H9 (cell line): Measurements from ENCODE around the gene FALEC. TPM values are rescaled to one million over a fixed set of nuclear protein-coding genes. Genes with fewer than 3 reads are reported as not detected.

Source experiments
- DNase-seq: peaks from one replicate; pipeline ENCODE4 v3.0.0-alpha.2; 2017
- H2AFZ ChIP-seq: one replicate; pipeline ENCODE4 v1.6.1; 2013; ENCODE audit warnings: mild to moderate bottlenecking, low read length, control low read depth, moderate library complexity
- H2AK5ac ChIP-seq: 2 replicates; pipeline ENCODE4 v1.6.1; 2013; ENCODE audit warnings: low read length, control low read depth, mixed read lengths; ENCODE audit not compliant: insufficient read length
- H2BK120ac ChIP-seq: one replicate; pipeline ENCODE4 v1.6.1; 2013; ENCODE audit warnings: low read depth, mild to moderate bottlenecking, low read length, control low read depth, inconsistent platforms; ENCODE audit not compliant: poor library complexity, severe bottlenecking
- H2BK12ac ChIP-seq: 2 replicates; pipeline ENCODE4 v1.6.1; 2013; ENCODE audit warnings: low read length, control low read depth, mixed read lengths, low read depth; ENCODE audit not compliant: insufficient read length
- H2BK15ac ChIP-seq: 2 replicates; pipeline ENCODE4 v1.6.1; 2013; ENCODE audit warnings: low read depth, low read length, control low read depth
- H2BK20ac ChIP-seq: one replicate; pipeline ENCODE4 v1.6.1; 2013; ENCODE audit warnings: low read depth, mild to moderate bottlenecking, low read length, control low read depth, inconsistent platforms; ENCODE audit not compliant: poor library complexity, severe bottlenecking
- H2BK5ac ChIP-seq: 2 replicates; pipeline ENCODE4 v1.6.1; 2013; ENCODE audit warnings: low read length, control low read depth, mixed read lengths; ENCODE audit not compliant: insufficient read length
- H3K14ac ChIP-seq: 2 replicates; pipeline ENCODE4 v1.6.1; 2013; ENCODE audit warnings: low read length, control low read depth; ENCODE audit not compliant: insufficient read depth
- H3K18ac ChIP-seq: 2 replicates; pipeline ENCODE4 v1.6.1; 2013; ENCODE audit warnings: low read depth, mild to moderate bottlenecking, mixed read lengths, low read length, control low read depth; ENCODE audit not compliant: insufficient read length
- H3K23ac ChIP-seq: 2 replicates; pipeline ENCODE4 v1.6.1; 2013; ENCODE audit warnings: low read length, control low read depth, mixed read lengths, low read depth; ENCODE audit not compliant: insufficient read length
- H3K23me2 ChIP-seq: 2 replicates; pipeline ENCODE4 v1.6.1; 2013; ENCODE audit warnings: low read depth, mild to moderate bottlenecking, mixed read lengths, low read length, control low read depth; ENCODE audit not compliant: insufficient read length, poor library complexity, severe bottlenecking
- H3K27ac ChIP-seq: 2 replicates; pipeline ENCODE4 v1.5.1; 2013; ENCODE audit warnings: low read length, control low read depth, mixed read lengths, low read depth; ENCODE audit not compliant: insufficient read length
- H3K27me3 ChIP-seq: 2 replicates; pipeline ENCODE4 v1.6.1; 2013; ENCODE audit warnings: low read length, control low read depth, inconsistent platforms; ENCODE audit not compliant: insufficient read depth
- H3K4ac ChIP-seq: 2 replicates; pipeline ENCODE4 v1.6.1; 2013; ENCODE audit warnings: low read depth, mild to moderate bottlenecking, control low read depth, inconsistent platforms, low read length, moderate library complexity
- H3K4me1 ChIP-seq: 2 replicates; pipeline ENCODE4 v1.6.1; 2013; ENCODE audit warnings: low read length, control low read depth, inconsistent platforms; ENCODE audit not compliant: insufficient read depth
- H3K4me2 ChIP-seq: 2 replicates; pipeline ENCODE4 v1.6.1; 2013; ENCODE audit warnings: low read length, control low read depth, mixed read lengths; ENCODE audit not compliant: insufficient read length, insufficient read depth
- H3K56ac ChIP-seq: 2 replicates; pipeline ENCODE4 v1.6.1; 2013; ENCODE audit warnings: low read depth, mild to moderate bottlenecking, mixed read lengths, low read length, control low read depth; ENCODE audit not compliant: insufficient read length
- H3K79me1 ChIP-seq: 2 replicates; pipeline ENCODE4 v1.6.1; 2013; ENCODE audit warnings: low read depth, mild to moderate bottlenecking, moderate library complexity, low read length, control low read depth, inconsistent platforms; ENCODE audit not compliant: insufficient read depth, poor library complexity, severe bottlenecking
- H3K79me2 ChIP-seq: 2 replicates; pipeline ENCODE4 v1.6.1; 2013; ENCODE audit warnings: low read length, control low read depth, inconsistent platforms; ENCODE audit not compliant: insufficient read depth
- H3K9ac ChIP-seq: 2 replicates; pipeline ENCODE4 v1.6.1; 2013; ENCODE audit warnings: low read length, control low read depth, mixed read lengths; ENCODE audit not compliant: insufficient read length; ENCODE audit errors: extremely low read depth
- H3K9me3 ChIP-seq: one replicate; pipeline ENCODE4 v1.6.1; 2013; ENCODE audit warnings: low read depth, low read length, inconsistent platforms; ENCODE audit not compliant: control insufficient read depth
- H3T11ph ChIP-seq: one replicate; pipeline ENCODE4 v1.6.1; 2013; ENCODE audit warnings: mild to moderate bottlenecking, low read length, control low read depth, inconsistent platforms
- H4K20me1 ChIP-seq: one replicate; pipeline ENCODE4 v1.6.1; 2013; ENCODE audit not compliant: control insufficient read depth, insufficient read length, insufficient read depth
- H4K5ac ChIP-seq: 2 replicates; pipeline ENCODE4 v1.6.1; 2013; ENCODE audit warnings: low read depth, mild to moderate bottlenecking, mixed read lengths, low read length, control low read depth; ENCODE audit not compliant: insufficient read length
- H4K8ac ChIP-seq: replicated peaks from 2 replicates; pipeline ENCODE4 v1.6.1; 2013; ENCODE audit warnings: low read length, control low read depth, mixed read lengths, low read depth; ENCODE audit not compliant: insufficient read length
- H4K91ac ChIP-seq: 2 replicates; pipeline ENCODE4 v1.6.1; 2013; ENCODE audit warnings: low read depth, mild to moderate bottlenecking, moderate library complexity, mixed read lengths, low read length, control low read depth; ENCODE audit not compliant: insufficient read length
- H3K27ac Mint-ChIP-seq, 3 experiments: 2 replicates in 2 of 3; 3 replicates in 1 of 3; pipeline ENCODE4 v1.8.0; 2020 to 2021; ENCODE audit warnings: mixed read lengths in 3 of 3, mild to moderate bottlenecking in 1 of 3, moderate library complexity in 1 of 3
- H3K27me3 Mint-ChIP-seq: 2 replicates; pipeline ENCODE4 v1.8.0; 2021; ENCODE audit warnings: low read depth, mild to moderate bottlenecking, moderate library complexity, mixed read lengths
- H3K36me3 Mint-ChIP-seq, 3 experiments: 2 replicates in 2 of 3; 3 replicates in 1 of 3; pipeline ENCODE4 v1.8.0; 2020 to 2021; ENCODE audit warnings: low read depth in 3 of 3, mixed read lengths in 3 of 3; ENCODE audit not compliant: insufficient read depth in 1 of 3
- H3K4me1 Mint-ChIP-seq, 2 experiments: 2 replicates each; pipeline ENCODE4 v1.8.0; 2020; ENCODE audit warnings: mixed read lengths in 2 of 2
- H3K4me3 Mint-ChIP-seq, 2 experiments: 2 replicates in 1 of 2; 3 replicates in 1 of 2; pipeline ENCODE4 v1.8.0; 2020 to 2021; ENCODE audit warnings: mild to moderate bottlenecking in 2 of 2, mixed read lengths in 2 of 2, moderate library complexity in 1 of 2
- H3K9me3 Mint-ChIP-seq, 2 experiments: 2 replicates in 1 of 2; 3 replicates in 1 of 2; pipeline ENCODE4 v1.8.0; 2020; ENCODE audit warnings: mild to moderate bottlenecking in 2 of 2, mixed read lengths in 2 of 2, moderate library complexity in 1 of 2
- WGBS: extraction: QIAGEN DNeasy Blood & Tissue Kit; methylation state at CpG from one replicate; pipeline ENCODE4 v1.1.7; 2013; ENCODE audit warnings: missing lambda C conversion rate, low lambda C conversion rate, mixed read lengths; ENCODE audit not compliant: insufficient read length; ENCODE audit errors: extremely low coverage; 5-methylcytosine and 5-hydroxymethylcytosine counted together
- total RNA-seq: library from RNA; stranded (reverse); gene quantifications from 2 replicates; pipeline ENCODE4 v1.2.1, GENCODE V29; 2021
- TF ChIP-seq, protein P1 (sequence below): fragments of 200-600 bp; sonication (generic); conservative IDR thresholded peaks from 3 replicates; pipeline ENCODE4 v1.8.0; 2021; ENCODE audit warnings: antibody characterized with exemption, mild to moderate bottlenecking

Gene FALEC
- total RNA-seq, 1 experiment from 2014 or later = not detected

DNA sequence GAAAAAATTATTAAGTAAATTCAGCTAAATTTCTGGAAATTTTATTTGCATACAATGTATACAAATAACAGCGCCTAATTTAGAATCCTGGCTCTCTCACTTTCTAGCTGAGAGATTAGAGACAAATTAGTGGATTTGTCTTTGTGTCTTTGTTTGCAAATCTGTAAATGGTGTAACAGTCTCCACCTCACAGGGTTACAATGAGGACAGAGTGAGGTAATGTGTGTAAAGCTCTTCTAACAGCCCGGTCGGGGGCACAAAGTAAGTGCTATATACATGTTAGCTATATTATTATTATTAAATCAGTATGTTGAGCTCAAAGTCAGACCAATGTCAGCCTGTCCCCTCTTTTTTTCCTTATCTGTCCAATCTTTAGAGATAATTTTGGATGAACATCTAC lies 28.7 kb downstream of the FALEC start:
- H3K27me3 ChIP-seq = peaks cover 3% of the 10 kb centered on the region; the same call in 1 of the 2 replicates
- Mint-ChIP-seq H3K27me3 (peaks cover 20% of the 10 kb centered on the region), H3K9me3 (no peaks in the 10 kb centered on the region), H3K4me3 (no peak overlapping the region), H3K36me3 (peaks cover 0 to 2% (median 0%) of the 10 kb centered on the region in 3 experiments; a peak in 2 of 7 replicates), H3K27ac (no peak overlapping the region), H3K4me1 (peaks cover 0 to 2% of the 10 kb centered on the region in 2 experiments; a peak in 1 of 4 replicates)
- no peak overlapping the region for H4K8ac ChIP-seq
- no peak overlapping the region for H3K9ac ChIP-seq
- no peaks in the 10 kb centered on the region for H3K79me2 ChIP-seq
- H3T11ph ChIP-seq = no peak overlapping the region
- H2BK20ac ChIP-seq = no peak overlapping the region
- H3K18ac ChIP-seq = no peak overlapping the region
- TF ChIP-seq, protein P1, sequence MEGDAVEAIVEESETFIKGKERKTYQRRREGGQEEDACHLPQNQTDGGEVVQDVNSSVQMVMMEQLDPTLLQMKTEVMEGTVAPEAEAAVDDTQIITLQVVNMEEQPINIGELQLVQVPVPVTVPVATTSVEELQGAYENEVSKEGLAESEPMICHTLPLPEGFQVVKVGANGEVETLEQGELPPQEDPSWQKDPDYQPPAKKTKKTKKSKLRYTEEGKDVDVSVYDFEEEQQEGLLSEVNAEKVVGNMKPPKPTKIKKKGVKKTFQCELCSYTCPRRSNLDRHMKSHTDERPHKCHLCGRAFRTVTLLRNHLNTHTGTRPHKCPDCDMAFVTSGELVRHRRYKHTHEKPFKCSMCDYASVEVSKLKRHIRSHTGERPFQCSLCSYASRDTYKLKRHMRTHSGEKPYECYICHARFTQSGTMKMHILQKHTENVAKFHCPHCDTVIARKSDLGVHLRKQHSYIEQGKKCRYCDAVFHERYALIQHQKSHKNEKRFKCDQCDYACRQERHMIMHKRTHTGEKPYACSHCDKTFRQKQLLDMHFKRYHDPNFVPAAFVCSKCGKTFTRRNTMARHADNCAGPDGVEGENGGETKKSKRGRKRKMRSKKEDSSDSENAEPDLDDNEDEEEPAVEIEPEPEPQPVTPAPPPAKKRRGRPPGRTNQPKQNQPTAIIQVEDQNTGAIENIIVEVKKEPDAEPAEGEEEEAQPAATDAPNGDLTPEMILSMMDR = no peak
- H3K23ac ChIP-seq = no peak overlapping the region
- no peak overlapping the region for H2BK15ac ChIP-seq
- H2AK5ac ChIP-seq = no peak overlapping the region
- H3K4ac ChIP-seq = no peak overlapping the region
- no peak overlapping the region for H4K5ac ChIP-seq
- WGBS = no CpG with 5 or more reads among the region's 3 CpGs
- no peak overlapping the region for H2BK120ac ChIP-seq
- no peak overlapping the region for H2BK5ac ChIP-seq
- no peaks in the 10 kb centered on the region for H4K20me1 ChIP-seq
- H3K9me3 ChIP-seq = no peaks in the 10 kb centered on the region
- no peaks in the 10 kb centered on the region for H3K79me1 ChIP-seq
- no peaks in the 10 kb centered on the region for H3K4me1 ChIP-seq
- no peak overlapping the region for H2BK12ac ChIP-seq
- peaks cover 5% of the 10 kb centered on the region for H3K23me2 ChIP-seq
- no peak overlapping the region for H3K27ac ChIP-seq
- no peak overlapping the region for H4K91ac ChIP-seq
- no peak overlapping the region for H2AFZ ChIP-seq
- no peak overlapping the region for H3K14ac ChIP-seq
- no peak overlapping the region for H3K56ac ChIP-seq
- no peak for DNase-seq
- no peak overlapping the region for H3K4me2 ChIP-seq
